CD4-positive, alpha-beta T cell treated with Interleukin-1 beta for 1 hour (primary cell): ENCODE results near the gene VWA5B1.

ENCODE experiments used
- DNase-seq, 2 donors: peaks; one replicate each; pipeline ENCODE4 v3.0.0-alpha.2; 2020 to 2022

Gene VWA5B1

DNA sequence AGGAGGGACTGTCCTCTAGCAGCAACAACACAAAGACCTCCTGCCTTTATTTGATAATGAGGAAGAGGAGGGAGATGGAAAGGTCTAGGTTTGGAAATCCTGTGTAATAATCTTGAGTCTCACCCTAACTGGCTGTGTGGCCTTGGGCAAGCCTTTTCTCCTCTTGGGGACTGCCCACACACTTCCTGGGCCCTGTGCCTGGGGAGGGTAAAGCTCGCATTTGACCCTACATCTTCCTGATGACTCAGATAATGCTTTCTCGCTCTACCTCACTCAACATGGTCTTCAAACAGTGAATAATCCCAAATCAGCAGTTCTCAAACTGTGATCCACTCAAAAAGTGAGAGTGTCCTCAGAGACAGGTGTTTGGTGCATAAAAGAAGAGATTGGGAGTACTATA lies 81.2 kb downstream of the VWA5B1 start:
- DNase-seq, result no peak

DNA sequence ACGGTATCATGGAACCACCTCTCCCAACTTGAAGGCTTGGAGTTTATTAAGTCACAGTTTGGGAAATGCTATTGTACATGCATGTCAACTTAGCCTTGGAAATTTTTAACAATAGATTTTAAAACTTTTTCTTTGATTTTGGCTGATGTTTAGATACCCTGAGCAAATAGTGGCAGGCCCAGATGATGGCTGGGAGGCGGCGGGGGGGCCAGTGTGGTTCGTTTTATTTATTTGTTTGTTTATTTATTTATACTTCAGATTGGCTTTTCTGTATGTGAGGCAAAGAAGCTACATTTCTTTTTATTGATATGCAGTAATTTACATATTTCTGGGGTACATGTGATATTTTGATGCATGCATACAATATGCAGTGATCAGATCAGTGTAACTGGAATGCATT lies 82.0 kb downstream of the VWA5B1 start:
- DNase-seq, result no peak

DNA sequence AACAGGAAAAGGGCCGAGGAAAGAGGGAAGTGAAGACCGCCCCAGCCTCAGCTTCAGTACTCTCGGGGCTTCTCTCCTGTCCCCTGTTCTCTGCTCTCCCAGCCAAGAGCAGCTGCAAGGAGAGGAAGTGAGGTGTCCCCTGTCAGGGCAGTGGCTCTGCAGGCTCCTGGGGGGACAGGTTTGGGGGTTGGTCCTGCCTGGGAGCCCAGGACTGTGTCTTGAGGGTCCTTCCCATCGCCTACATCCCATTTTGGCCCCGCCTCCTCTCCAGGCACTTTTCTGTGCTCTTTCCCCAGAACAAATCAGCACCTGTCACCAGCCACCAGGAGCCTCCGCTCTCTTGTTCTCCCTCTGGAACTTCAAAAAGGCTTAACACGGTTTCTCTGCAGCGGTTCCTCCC lies 82.6 kb downstream of the VWA5B1 start:
- DNase-seq, result no peak

DNA sequence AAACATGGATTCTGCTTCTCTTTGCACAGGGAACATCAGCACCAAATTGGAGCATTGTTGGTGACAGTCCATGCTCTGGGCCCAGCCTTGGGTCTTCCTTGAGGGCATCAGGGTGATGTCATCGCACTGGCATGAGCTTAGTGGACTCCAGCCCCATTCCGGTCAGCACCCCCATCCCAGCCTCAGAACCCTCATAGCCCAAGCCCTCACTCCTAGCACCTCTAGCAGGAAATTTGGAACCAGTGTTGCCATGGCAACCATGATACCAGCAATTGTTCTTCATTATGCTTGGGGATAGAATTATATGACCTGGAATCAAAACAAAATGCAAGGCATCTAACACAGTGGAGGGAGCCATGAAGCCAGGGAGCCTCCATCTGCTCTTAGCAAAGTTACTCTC lies 83.1 kb downstream of the VWA5B1 start:
- no peak for DNase-seq

DNA sequence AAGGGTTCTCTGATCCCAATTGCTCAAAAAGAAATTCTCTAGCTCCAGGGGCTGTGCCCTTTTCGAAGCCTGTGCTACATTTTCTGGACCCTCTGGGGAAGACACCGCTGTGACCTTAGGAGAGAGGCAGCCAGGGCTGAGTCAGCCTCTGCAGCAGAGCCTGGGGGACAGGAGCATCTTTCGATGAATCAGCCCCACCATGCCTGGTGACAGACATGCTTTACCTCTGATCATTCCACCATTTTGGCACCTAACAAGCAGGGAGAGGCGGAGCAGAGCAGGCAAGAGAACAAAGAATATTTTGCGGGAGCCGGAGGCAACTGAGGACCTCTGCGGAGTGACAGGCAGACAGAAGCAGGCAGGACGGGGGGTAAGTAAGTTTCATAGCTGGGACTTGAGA lies 84.9 kb downstream of the VWA5B1 start:
- DNase-seq, result no peak

DNA sequence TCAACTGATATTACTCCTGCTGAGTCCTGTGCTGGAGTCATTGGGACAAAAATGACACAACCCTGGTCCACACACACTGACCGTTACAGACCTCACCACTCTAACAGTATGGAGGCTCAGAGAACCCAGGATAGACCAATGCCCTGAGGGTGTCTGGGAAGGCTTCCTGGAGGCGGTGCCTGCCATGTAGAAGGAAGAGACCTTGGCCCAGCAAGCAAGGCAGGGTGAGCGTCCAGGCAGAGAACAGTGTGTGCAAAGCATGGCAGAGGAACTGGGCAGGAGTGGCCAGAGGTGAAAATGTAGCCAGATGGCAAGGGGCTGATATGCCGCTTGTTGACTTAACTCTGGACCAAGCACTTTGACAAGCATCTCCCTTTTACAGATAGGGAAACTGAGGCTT lies 85.5 kb downstream of the VWA5B1 start:
- no peak for DNase-seq

DNA sequence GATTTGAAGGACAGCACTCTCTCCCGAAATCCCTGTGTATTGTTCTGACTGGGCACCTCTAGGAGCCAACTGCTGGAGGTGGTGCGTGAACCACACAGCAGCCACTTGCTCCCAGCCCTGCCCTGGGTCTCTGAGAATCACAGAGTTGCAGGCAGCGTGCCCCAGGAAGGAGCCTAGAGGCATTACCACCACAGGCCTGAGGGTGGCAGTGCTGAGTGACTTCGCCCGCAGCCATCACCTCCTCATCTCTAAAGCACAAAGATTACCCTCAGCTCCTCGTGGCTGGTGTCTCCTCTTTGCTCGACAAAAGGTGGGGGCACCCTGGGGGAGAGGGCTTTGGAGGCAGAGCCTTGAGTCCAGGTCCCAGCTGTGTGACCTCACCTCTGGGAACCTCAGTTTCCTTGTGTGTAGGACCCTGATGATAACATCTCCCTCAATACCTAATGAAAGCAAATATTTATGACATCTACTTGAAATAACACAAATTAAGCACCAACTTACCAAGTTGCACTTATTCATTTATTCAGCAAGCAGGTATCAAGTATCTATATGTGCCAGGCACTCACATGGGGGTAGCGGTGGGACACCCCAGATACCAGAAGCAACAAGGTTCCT lies 86.3 kb downstream of the VWA5B1 start:
- peak; percentile 34 to 37 for DNase-seq

DNA sequence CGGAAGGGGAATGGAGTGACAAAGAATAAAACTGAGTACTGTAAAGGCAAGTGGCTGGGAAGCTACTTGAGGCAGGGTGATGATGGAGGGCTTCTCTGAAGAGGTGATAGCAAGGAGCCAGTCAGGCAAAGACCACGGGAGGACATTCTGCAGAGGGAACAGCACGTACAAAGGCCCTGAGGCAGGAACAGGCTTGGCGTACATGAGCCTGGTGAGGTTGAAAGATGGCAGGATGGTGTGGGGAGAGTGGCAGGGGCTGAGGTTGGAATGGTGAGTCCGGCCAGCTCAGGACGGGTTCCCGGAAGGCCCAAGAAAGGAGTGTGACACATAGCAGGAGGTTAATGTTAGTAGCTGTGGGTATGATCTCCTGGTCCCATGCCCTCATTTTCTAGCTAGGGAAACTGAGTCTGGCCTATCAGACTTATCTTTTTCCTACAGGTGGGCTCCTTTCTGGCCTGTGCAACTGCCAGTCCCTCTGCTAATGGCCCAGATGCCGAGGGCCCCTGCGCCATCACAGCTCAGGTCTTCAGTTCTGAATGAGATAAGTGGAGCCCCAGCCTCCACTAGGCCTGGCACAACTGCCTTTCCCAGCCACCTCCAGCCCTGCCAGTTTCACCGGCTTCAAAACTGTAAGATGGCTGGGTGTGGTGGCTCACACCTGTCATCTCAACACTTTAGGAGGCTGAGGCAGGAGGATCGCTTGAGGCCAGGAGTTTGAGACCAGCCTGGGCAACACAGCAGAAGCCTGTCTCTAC lies 87.0 kb downstream of the VWA5B1 start:
- DNase-seq, result no peak

DNA sequence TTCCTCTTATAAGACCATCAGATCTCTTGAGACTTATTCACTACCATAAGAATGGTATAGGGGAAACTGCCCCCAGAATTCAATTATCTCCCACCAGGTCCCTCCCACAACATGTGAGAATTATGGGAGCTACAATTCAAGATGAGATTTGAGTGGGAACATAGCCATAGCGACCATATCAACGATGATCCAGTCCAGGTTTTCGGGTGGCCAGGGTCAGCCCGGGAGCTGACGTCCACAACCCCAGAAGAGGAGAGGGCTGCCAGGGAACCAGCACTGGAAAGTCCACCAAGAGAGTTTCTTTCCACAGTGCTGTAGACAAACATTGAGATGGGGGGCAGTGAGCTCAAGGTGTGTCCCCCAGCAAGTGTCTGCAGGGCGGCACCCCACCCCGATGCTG lies 88.4 kb downstream of the VWA5B1 start:
- no peak for DNase-seq

DNA sequence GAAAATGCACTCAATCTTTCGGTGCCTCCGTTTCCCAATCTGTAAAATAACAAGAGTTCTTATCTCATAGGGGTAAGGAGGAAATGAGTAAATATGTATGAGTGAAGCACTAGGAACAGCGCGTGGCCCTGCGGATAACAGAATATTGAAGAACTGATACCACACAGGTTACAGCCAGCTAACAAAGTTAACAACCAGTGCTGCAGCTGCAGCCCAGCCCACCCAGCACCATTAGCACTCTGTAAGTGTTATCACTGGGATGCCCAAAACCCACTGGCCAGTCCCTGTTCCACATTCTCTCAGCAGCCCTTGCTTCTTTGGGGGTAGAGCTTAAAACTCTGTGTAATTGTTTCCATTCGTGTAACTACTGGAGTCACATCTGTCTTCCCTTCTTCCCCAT lies 89.5 kb downstream of the VWA5B1 start:
- no peak for DNase-seq

DNA sequence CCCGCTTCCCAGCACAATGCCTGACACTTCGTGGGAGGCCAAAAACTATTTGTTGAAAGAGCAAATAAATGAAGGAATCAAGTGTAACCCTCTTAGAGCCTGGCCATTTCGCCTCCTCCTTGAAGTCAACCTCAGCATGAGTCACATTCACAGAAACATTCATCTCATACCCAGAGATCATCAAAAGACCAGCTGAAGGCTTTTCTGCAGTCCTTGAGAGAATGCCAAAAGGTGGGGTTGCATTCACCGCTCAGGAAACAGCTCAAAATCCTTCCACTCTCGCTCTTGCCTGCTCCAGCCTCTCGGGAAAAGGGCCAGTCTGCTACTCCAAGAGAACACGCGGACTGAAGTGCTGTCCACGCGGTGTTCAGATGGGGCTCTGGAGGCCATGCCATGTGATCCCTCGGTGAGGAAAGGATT lies 90.0 kb downstream of the VWA5B1 start:
- DNase-seq, result no peak

DNA sequence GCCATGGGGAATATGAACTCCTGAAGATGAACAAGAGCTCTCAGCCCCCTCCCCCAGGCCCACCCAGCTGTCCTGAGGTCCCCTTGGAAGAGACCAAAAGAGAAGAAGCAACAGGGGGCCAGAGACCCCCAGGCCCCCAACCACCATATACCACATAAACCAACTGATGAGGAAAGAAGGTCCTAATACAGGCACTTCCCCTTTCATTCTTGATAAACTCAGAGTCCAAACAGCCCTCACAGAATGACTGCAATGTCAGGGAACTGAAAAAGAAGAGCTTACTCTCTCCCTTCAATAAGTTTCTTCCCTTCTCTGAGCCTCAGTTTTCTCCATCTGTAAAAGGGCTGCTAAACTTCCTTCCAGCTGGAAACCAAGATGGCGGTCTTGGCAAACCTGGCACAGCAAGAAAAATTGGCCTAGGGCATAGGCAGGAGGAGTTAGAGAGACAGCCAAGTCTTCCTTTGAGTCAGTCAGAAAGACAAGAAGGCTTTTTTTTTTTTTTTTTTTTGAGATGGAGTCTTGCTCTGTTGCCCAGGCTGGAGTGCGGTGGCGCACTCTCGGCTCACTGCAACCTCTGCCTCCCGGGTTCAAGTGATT lies 90.5 kb downstream of the VWA5B1 start:
- DNase-seq, result no peak

DNA sequence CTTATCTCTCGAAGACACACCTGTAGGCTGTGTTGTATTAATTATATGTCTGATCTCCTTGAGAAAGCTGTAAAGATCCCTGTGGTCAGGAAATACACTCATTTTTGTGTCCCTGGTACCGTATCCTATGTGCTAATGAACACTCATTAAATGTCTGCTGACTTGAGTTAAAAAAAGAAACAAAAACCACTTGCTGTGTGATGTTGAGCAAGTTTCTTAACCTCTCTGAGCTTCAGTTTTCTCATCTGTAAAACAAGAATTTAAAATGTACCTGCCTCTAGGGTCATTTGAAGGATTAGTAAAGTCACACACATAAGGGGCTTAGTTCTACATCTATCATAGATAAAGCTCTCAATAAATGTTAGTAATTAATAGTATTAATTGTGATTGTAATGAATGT lies 91.3 kb downstream of the VWA5B1 start:
- no peak for DNase-seq

DNA sequence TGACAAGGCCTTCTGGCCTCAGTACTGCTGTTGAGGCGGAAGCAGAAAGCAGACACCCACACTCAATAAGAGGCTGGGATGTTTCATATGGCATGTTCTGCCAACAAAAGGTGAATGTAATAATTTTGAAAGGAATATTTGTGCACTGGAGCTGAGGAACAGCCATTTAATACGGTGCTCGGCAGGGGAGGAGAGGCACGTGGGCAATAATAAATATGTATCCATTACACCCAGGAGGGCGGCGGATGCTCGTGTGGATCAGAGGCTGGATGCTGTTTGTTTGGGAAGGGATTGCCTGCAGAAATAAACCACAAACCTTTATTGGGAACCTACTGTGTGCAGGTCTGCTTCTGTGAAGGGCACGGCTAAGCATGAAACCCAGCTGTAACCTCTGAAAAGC lies 92.0 kb downstream of the VWA5B1 start:
- no peak for DNase-seq

DNA sequence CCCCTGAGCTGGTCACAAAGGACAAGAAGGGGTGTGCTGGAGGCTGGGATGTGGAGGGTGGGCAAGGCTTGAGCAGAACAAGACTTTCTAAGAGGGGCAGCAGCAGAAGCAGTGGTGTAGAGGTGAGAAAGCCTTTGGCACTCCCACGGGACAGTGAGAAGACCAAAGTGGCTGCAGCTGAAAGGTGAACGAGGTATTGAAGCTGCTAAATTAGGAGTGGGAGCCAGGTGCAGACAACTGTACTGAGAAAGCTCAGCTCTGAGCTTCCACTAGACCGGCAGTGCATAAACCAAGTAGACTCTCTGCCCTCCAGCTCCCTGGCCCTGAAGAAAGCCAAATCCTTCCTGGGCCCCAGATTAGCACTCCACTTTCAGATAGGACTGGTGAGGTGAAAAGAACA lies 93.0 kb downstream of the VWA5B1 start:
- DNase-seq, result no peak

DNA sequence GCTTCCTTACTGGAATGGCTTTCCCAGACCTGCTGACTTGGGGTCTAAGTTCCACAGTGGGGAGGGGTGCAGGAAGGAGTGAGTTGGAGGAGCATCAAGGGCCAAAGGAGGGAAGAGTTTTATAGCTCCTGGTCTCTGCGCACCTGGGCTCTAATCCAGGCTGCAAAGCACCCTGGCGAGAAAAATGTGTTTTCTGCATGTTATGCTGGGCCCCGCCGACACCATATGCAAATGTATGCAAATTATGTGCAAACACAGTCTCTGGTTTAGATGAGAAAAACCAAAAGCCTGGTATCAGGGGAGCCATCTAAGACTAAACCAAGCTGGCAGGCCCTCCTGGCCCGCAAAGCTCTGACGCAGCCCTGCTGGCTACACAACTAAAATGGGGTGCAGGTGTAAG lies 95.0 kb downstream of the VWA5B1 start:
- DNase-seq, result no peak

DNA sequence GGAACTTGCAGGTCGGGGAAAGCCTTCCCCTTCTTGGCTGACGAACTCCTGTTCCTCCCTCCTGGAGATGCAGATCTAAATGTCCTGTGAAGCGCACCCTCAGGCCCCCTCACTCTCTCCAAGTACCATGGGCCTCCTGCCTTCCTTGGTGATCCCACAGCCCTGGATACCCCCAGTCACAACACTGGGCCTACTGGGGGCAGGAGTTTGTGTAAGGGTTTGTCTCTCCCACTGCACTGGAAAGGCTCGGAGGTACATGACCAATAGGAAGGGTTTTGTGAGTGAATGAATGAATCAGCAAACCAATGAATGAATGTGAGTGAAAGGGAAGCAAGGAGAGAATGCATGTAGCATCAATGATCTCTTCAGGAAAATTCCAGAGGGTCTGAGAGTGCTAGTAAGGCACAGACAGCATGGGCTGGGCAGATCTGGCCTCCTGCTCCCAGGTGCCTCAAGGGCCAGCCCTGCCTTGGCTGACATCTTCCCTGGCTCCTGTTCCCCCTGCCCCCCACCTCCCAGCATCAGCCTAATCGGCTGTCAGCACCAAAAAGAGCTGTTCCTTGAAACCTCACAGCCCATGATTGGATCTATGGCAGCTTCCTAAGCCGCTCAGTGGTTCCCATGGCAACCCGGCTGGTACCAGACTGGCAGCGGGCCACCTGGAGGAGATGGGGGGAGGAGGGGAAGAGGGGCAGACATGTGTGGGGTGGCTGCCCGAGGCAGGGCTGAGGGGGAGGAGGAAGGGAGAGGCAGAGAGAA lies 95.8 kb downstream of the VWA5B1 start:
- no peak for DNase-seq

DNA sequence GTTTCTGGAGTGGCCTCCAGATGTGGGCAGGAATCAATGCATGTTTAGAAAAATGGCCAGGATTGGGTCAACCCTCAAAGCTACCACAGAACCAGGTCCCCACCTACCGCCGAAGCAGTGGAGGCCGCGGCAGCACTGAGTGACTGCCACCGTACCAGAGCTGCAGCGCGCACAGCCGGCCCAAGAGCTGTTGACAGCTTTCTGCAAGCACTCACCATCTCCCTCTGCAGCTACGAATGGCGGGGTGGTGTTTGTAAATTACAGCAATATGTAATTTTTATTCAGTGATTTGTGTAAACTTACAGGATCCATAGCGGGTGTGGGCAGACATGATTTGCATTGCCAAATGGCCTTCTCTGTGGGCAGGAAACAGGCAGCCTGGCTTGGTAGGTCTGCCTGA lies 98.9 kb downstream of the VWA5B1 start:
- DNase-seq, result no peak

DNA sequence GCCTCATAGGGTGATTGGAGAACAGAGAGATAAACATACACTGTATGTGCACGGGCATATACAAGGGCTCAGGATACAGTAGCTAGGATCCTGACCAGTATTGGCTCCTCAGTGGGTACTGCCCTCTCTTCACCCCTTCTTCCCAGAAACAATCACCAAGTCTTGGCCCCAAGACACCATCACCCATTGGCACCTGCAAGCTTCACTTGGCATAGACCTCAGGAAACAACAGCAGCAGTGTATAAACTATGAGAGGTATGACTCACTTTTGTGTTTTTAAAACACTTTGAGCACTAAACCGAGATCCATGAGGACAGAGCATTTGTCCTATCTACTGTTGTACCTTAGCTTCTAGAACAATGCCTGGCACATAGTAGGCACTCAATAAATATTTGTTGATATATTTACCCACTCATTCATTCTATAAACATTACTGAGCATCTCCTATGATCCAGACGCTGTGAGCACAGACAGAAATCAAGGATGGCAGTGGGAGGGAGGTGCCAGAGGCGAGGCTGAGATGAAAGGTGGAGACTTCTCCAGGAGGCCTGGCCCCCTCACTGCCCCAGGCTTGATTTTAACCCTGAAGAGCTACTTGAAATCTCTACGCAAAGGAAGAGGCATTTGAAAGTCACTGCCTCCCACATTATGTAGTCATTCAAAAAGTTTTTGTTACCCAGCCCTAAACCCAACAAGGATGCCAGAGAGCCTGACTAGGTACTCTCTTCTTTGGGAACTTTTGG lies 100.1 kb downstream of the VWA5B1 start:
- DNase-seq, result no peak

DNA sequence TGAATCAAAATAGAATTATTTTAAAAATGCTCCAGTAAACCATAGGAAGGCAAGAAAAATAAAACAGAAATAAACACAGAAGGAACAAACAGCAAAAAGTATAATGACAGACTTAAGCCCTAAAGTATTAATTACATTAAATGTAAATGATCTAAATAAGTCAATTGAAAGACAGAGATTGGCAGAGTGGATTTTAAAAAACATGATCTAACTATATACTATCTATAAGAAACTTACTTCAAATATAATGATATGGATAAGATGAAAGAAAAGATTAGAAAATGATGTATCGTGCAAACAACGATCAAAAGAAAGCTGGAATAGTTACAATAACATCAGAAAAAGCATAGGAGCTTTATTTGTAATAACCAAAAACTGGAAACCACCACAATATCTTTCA lies 104.6 kb downstream of the VWA5B1 start:
- DNase-seq, result no peak

DNA sequence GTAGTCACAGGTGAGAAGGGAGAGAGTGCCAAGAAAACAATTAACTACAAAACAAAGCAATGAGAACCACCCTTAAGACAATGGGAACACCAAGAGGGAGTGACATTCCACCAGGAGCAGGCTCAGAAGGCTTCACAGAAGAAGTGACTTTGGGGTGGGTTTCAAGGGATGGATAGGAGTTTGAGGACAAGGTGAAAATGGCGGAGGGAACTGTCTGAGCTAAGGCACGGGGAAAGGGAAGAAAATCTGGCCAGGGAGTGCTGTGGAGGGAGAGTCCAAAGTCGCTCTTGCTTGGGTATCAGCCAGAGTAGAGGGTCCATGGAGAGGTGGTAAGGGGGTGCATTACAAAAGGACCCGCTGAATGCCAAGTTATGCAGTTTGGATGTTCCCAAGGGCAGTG lies 108.1 kb downstream of the VWA5B1 start:
- no peak for DNase-seq

DNA sequence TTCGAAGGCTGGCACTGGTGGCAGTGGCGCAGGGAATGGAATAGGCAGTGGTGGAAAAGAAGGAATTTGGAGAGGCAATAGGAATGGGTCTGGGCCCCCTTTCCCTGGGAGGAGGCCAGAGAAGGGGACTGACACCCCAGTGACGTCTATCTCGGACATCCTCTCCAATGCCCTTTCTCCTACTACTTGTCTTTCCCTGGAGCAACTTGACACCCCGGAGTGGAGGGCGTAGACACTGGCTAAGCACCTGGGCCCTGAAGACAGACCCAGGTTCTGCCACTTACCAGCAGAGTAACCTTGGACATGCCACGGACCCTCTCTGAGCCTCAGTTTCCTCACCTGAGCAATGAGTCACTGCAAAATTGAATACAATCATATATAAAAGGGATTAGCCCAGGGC lies 108.5 kb downstream of the VWA5B1 start:
- DNase-seq, result no peak

DNA sequence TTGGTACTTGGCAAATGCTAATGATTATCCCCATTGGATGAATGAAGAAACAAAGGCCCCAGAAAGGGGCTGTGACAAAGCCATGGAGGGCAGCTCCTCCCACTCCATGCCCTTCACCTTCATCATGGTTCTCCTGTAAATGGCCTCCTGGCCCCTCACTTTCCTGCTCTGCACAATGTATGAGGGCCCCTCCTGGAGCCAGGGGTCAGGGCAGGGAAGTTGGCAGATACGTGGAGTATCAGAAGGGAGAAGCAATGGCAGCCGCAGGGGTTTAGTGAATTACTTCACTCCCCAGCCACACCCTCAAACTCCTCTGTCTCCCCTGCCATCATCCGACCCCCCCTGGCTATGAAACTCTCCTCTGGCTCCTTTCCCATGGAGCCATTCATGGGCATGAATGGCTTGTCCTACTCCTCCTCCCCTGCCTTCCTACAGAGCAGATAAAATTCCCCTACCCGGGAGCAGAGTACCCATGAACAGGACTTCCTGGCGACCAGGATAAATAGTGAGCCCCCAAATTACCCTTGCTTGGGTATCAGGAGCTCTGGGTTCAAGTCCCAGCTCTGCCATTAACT lies 109.0 kb downstream of the VWA5B1 start:
- DNase-seq, result no peak
